Trophoblast cell (in vitro differentiated cells and primary cell): Measurements from ENCODE around the gene EDC4.

ENCODE experiments used
- DNase-seq, 2 donors: peaks; one replicate each; pipeline ENCODE4 v3.0.0-alpha.2; 2016
- H2AFZ ChIP-seq: 2 replicates; pipeline ENCODE4 v1.6.1; 2013; ENCODE audit warnings: low read length, moderate library complexity, mild to moderate bottlenecking; ENCODE audit not compliant: insufficient read depth, poor library complexity
- H2AK5ac ChIP-seq: 2 replicates; pipeline ENCODE4 v1.6.1; 2013; ENCODE audit warnings: mild to moderate bottlenecking, low read length
- H2BK120ac ChIP-seq: 2 replicates; pipeline ENCODE4 v1.6.1; 2013; ENCODE audit warnings: low read length, mild to moderate bottlenecking, moderate library complexity; ENCODE audit not compliant: insufficient read depth, poor library complexity
- H2BK12ac ChIP-seq: 2 replicates; pipeline ENCODE4 v1.6.1; 2013; ENCODE audit warnings: mild to moderate bottlenecking, low read length, moderate library complexity
- H2BK5ac ChIP-seq: 2 replicates; pipeline ENCODE4 v1.6.1; 2013; ENCODE audit warnings: low read length, low read depth, moderate library complexity, mild to moderate bottlenecking; ENCODE audit not compliant: poor library complexity
- H3K14ac ChIP-seq: 2 replicates; pipeline ENCODE4 v1.6.1; 2013; ENCODE audit warnings: mild to moderate bottlenecking, low read length
- H3K18ac ChIP-seq: 2 replicates; pipeline ENCODE4 v1.6.1; 2013; ENCODE audit warnings: mild to moderate bottlenecking, low read length
- H3K23ac ChIP-seq: 2 replicates; pipeline ENCODE4 v1.6.1; 2013; ENCODE audit warnings: low read length
- H3K27ac ChIP-seq: 2 replicates; pipeline ENCODE4 v1.5.1; 2013; ENCODE audit warnings: low read depth, mild to moderate bottlenecking, inconsistent platforms, low read length, moderate library complexity
- H3K27me3 ChIP-seq: 2 replicates; pipeline ENCODE4 v1.6.1; 2013; ENCODE audit warnings: inconsistent platforms, mild to moderate bottlenecking, low read length, moderate library complexity; ENCODE audit not compliant: insufficient read depth
- H3K36me3 ChIP-seq, 2 experiments: 1 replicate in 1 of 2; 2 replicates in 1 of 2; pipeline ENCODE4 v1.6.1; 2013; ENCODE audit warnings: low read length in 2 of 2, mild to moderate bottlenecking in 2 of 2, moderate library complexity in 1 of 2; ENCODE audit not compliant: insufficient read depth in 2 of 2, control insufficient read depth in 1 of 2
- H3K4ac ChIP-seq: 2 replicates; pipeline ENCODE4 v1.6.1; 2013; ENCODE audit warnings: low read depth, mild to moderate bottlenecking, low read length, moderate library complexity
- H3K4me1 ChIP-seq, 2 experiments: 1 replicate in 1 of 2; 2 replicates in 1 of 2; pipeline ENCODE4 v1.6.1; 2013; ENCODE audit warnings: low read length in 2 of 2, mild to moderate bottlenecking in 2 of 2, moderate library complexity in 1 of 2; ENCODE audit not compliant: insufficient read depth in 2 of 2, control insufficient read depth in 1 of 2
- H3K4me2 ChIP-seq: 2 replicates; pipeline ENCODE4 v1.6.1; 2013; ENCODE audit warnings: inconsistent platforms, mild to moderate bottlenecking, low read length, moderate library complexity
- H3K4me3 ChIP-seq: 2 replicates; pipeline ENCODE4 v1.5.1; 2013; ENCODE audit warnings: mild to moderate bottlenecking, low read depth, low read length, inconsistent platforms
- H3K79me1 ChIP-seq: one replicate; pipeline ENCODE4 v1.6.1; 2013; ENCODE audit warnings: low read length
- H3K79me2 ChIP-seq: 2 replicates; pipeline ENCODE4 v1.6.1; 2013; ENCODE audit warnings: low read length, mild to moderate bottlenecking; ENCODE audit not compliant: control insufficient read depth, insufficient read depth, poor library complexity
- H3K9ac ChIP-seq: 2 replicates; pipeline ENCODE4 v1.6.1; 2013; ENCODE audit warnings: mild to moderate bottlenecking, low read length
- H3K9me3 ChIP-seq: 2 replicates; pipeline ENCODE4 v1.6.1; 2013; ENCODE audit warnings: low read depth, mild to moderate bottlenecking, control low read depth, inconsistent platforms, low read length; ENCODE audit not compliant: insufficient read depth
- H4K12ac ChIP-seq: 2 replicates; pipeline ENCODE4 v1.6.1; 2013; ENCODE audit warnings: low read depth, mild to moderate bottlenecking, low read length, moderate library complexity
- H4K8ac ChIP-seq: 2 replicates; pipeline ENCODE4 v1.6.1; 2013; ENCODE audit warnings: low read depth, mild to moderate bottlenecking, low read length, moderate library complexity
- H4K91ac ChIP-seq: one replicate; pipeline ENCODE4 v1.6.1; 2013; ENCODE audit warnings: low read depth, mild to moderate bottlenecking, low read length, moderate library complexity
- WGBS: extraction: QIAGEN DNeasy Blood & Tissue Kit; methylation state at CpG from one replicate; pipeline ENCODE4 v1.1.7; 2013; ENCODE audit warnings: missing lambda C conversion rate; ENCODE audit not compliant: insufficient read length, insufficient coverage; ENCODE audit errors: extremely low coverage; 5-methylcytosine and 5-hydroxymethylcytosine counted together

Gene EDC4

DNA sequence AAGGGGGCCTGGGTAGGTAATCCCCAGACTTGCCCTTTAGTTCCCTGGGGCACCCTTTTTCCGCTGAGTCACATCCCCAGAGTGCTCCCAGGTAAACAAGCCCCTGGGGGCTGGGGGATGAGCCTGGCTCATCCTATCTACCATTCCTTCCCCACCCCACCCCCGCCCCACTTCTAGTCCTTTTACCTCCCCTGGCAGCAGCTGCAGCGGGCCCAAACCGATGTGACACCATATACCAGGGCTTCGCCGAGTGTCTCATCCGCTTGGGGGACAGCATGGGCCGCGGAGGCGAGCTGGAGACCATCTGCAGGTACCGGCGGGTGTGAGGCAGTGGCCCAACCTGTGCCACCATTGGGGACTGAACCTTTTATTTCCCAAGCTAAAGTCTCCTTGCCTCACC is 12.7 kb downstream of the EDC4 start:
- Histone ChIP-seq H2AK5ac (no peak overlapping the region), H3K4me3 (no peak overlapping the region), H3K4me1 (peaks cover 20 to 25% of the 10 kb centered on the region in 2 experiments), H3K4ac (no peak overlapping the region), H2BK12ac (no peak overlapping the region), H4K12ac (no peak overlapping the region), H3K4me2 (no peak overlapping the region), H3K36me3 (peaks cover 38 to 39% of the 10 kb centered on the region in 2 experiments), H3K18ac (no peak overlapping the region), H2BK120ac (no peak overlapping the region), H3K79me2 (no peaks in the 10 kb centered on the region), H4K91ac (no peak overlapping the region), H3K9me3 (peaks cover 2% of the 10 kb centered on the region), H4K8ac (no peak overlapping the region), H3K27me3 (no peaks in the 10 kb centered on the region), H3K23ac (no peak overlapping the region), H3K79me1 (peaks cover 2% of the 10 kb centered on the region), H2BK5ac (no peak overlapping the region), H3K14ac (no peak overlapping the region), H3K27ac (no peak overlapping the region), H3K9ac (no peak overlapping the region), H2AFZ (no peak overlapping the region)
- no peak for DNase-seq
- WGBS = no CpG with 5 or more reads among the region's 12 CpGs

- H3K14ac ChIP-seq = no peak overlapping the region
- H3K27me3 ChIP-seq = no peaks in the 10 kb centered on the region
- no peak for DNase-seq
- H3K9ac ChIP-seq = no peak overlapping the region
- H3K4me3 ChIP-seq = no peak overlapping the region
- H2BK12ac ChIP-seq = no peak overlapping the region
- H3K4me2 ChIP-seq = no peak overlapping the region
- no peak overlapping the region for H4K8ac ChIP-seq
- no peak overlapping the region for H2BK120ac ChIP-seq
- H3K36me3 ChIP-seq = peaks cover 34 to 35% of the 10 kb centered on the region in 2 experiments
- no peak overlapping the region for H2BK5ac ChIP-seq
- H2AK5ac ChIP-seq = no peak overlapping the region
- peaks cover 2% of the 10 kb centered on the region for H3K79me1 ChIP-seq
- H2AFZ ChIP-seq = no peak overlapping the region
- H3K27ac ChIP-seq = no peak overlapping the region
- H3K4me1 ChIP-seq = peaks cover 20 to 25% of the 10 kb centered on the region in 2 experiments
- H3K79me2 ChIP-seq = no peaks in the 10 kb centered on the region
- no peak overlapping the region for H4K12ac ChIP-seq
- no peak overlapping the region for H4K91ac ChIP-seq
- H3K18ac ChIP-seq = no peak overlapping the region
- no peak overlapping the region for H3K23ac ChIP-seq
- peaks cover 2% of the 10 kb centered on the region for H3K9me3 ChIP-seq
- H3K4ac ChIP-seq = no peak overlapping the region
- no CpG with 5 or more reads among the region's 19 CpGs for WGBS
Observed at GRCh38 chr16:67885976-67886375, 13.1 kb downstream of the EDC4 start.

DNA sequence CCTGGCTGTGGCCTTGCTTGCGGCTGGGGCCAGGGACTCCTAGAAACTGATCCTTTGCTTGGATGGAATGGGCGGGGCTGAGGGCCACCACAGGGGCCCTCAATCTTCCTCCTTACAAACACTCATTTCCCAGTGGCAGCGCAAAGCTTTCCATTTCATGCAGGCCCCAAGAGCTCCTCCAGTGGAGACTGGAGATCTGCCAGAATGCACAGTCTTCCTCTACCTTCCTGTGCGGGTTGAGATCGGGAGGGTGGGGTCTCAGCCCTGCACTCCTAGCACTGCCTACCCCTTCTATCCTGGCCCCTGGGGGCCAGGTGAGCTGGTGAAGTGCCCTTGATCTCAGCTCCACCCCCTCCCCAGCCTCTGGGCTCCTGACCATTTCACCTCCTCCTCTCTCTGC is 13.5 kb downstream of the EDC4 start:
- Histone ChIP-seq H2AK5ac (no peak overlapping the region), H3K4me1 (peaks cover 20 to 25% of the 10 kb centered on the region in 2 experiments), H4K91ac (no peak overlapping the region), H3K9me3 (peaks cover 2% of the 10 kb centered on the region), H4K8ac (no peak overlapping the region), H3K4me2 (no peak overlapping the region), H3K23ac (no peak overlapping the region), H3K79me1 (peaks cover 2% of the 10 kb centered on the region), H3K27ac (no peak overlapping the region), H3K27me3 (no peaks in the 10 kb centered on the region), H3K4me3 (no peak overlapping the region), H2BK12ac (no peak overlapping the region), H2BK5ac (no peak overlapping the region), H3K36me3 (peaks cover 29 to 31% of the 10 kb centered on the region in 2 experiments), H3K4ac (no peak overlapping the region), H4K12ac (no peak overlapping the region), H2AFZ (no peak overlapping the region), H2BK120ac (no peak overlapping the region), H3K79me2 (no peaks in the 10 kb centered on the region), H3K18ac (no peak overlapping the region), H3K14ac (no peak overlapping the region), H3K9ac (no peak overlapping the region)
- no CpG with 5 or more reads among the region's 5 CpGs for WGBS
- no peak for DNase-seq

DNA sequence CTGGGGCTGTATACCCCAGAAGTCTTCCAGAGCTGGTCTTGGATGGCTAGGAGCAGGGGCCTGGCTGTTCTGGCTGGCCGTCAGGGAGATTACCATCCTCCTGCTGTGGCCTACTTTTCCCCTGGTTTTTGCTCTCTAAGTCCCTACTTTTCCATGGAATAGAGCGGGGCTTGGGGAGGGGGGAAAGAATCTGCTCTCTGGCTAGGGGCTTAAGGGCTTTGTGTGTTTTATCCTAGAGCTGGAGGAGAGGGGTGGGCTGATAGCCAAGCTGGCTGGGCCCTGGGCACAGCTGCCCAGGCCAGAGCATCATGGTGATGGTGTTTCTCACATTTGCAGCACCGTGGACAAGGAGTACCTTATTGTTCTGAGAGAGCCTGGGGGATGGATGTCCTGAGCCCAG is 15.5 kb downstream of the EDC4 start:
- no CpG with 5 or more reads among the region's 3 CpGs for WGBS
- peaks cover 11 to 18% of the 10 kb centered on the region in 2 experiments for H3K4me1 ChIP-seq
- no peak overlapping the region for H3K23ac ChIP-seq
- H3K27ac ChIP-seq = no peak overlapping the region
- H3K14ac ChIP-seq = no peak overlapping the region
- H3K4ac ChIP-seq = no peak overlapping the region
- no peaks in the 10 kb centered on the region for H3K27me3 ChIP-seq
- H3K4me2 ChIP-seq = no peak overlapping the region
- no peaks in the 10 kb centered on the region for H3K9me3 ChIP-seq
- H3K79me1 ChIP-seq = peaks cover 4% of the 10 kb centered on the region
- H2BK5ac ChIP-seq = no peak overlapping the region
- H2BK12ac ChIP-seq = no peak overlapping the region
- H3K9ac ChIP-seq = no peak overlapping the region
- no peak overlapping the region for H4K91ac ChIP-seq
- no peak for DNase-seq
- no peak overlapping the region for H2AFZ ChIP-seq
- H3K18ac ChIP-seq = no peak overlapping the region
- peaks cover 2% of the 10 kb centered on the region for H3K79me2 ChIP-seq
- no peak overlapping the region for H2BK120ac ChIP-seq
- no peak overlapping the region for H4K12ac ChIP-seq
- H3K4me3 ChIP-seq = no peak overlapping the region
- no peak overlapping the region for H2AK5ac ChIP-seq
- H4K8ac ChIP-seq = no peak overlapping the region
- H3K36me3 ChIP-seq = peaks cover 13 to 15% of the 10 kb centered on the region in 2 experiments
